HG03103 (cell line): ENCODE results near the gene LIMK2.
"Not testable (repeated sequence)": the region's sequence is repeated elsewhere in the genome, so short reads cannot be mapped to it uniquely, and the experiment has no call there.

ENCODE experiments used
- ATAC-seq: cut with Tn5 transposase; IDR thresholded peaks from one replicate; pipeline ENCODE4 v1.9.1; 2021; ENCODE audit warnings: low read depth; ENCODE audit not compliant: unreplicated experiment

LIMK2 gene

GRCh38 chr22:31241936-31242335 is 29.8 kb downstream of the LIMK2 start:
- no peak for ATAC-seq

- ATAC-seq, result no peak
These were observed 31.4 kb downstream of the LIMK2 start for GRCh38 chr22:31243339-31244045.

GRCh38 chr22:31244046-31244942 is 32.2 kb downstream of the LIMK2 start:
- ATAC-seq, result no peak

- ATAC-seq, result no peak
These were observed 32.9 kb downstream of the LIMK2 start for GRCh38 chr22:31244943-31245451.

- ATAC-seq, result not testable (repeated sequence)
These were observed 33.9 kb downstream of the LIMK2 start for GRCh38 chr22:31245998-31246397.

- ATAC-seq, result no peak
These were observed 34.6 kb downstream of the LIMK2 start for GRCh38 chr22:31246687-31247086.

- ATAC-seq, result no peak
These were observed 35.6 kb downstream of the LIMK2 start for GRCh38 chr22:31247726-31248125.

GRCh38 chr22:31248138-31248745 is 36.1 kb downstream of the LIMK2 start:
- no peak for ATAC-seq

- ATAC-seq, result no peak
These were observed 37.2 kb downstream of the LIMK2 start for GRCh38 chr22:31248965-31249958.

GRCh38 chr22:31250740-31251600 is 38.9 kb downstream of the LIMK2 start:
- ATAC-seq, result no peak

GRCh38 chr22:31253949-31254348 is 41.9 kb downstream of the LIMK2 start:
- no peak for ATAC-seq

- ATAC-seq, result no peak
These were observed 47.8 kb downstream of the LIMK2 start for GRCh38 chr22:31259798-31260473.

GRCh38 chr22:31260474-31260856 is 48.4 kb downstream of the LIMK2 start:
- ATAC-seq, result no peak

- no peak for ATAC-seq
These were observed 50.4 kb downstream of the LIMK2 start for GRCh38 chr22:31262312-31263133.

- ATAC-seq, result no peak
These were observed 52.0 kb downstream of the LIMK2 start for GRCh38 chr22:31263896-31264640.

GRCh38 chr22:31268281-31268680 is 56.2 kb downstream of the LIMK2 start:
- ATAC-seq, result no peak
